Ectodermal cell (in vitro differentiated cells): ENCODE measurements around the gene ZNF25.
A peak's percentile ranks its signal among the peaks of the same experiment; 100 is the strongest.
"Not testable (repeated sequence)": the region's sequence is repeated elsewhere in the genome, so short reads cannot be mapped to it uniquely, and the experiment has no call there.

Experiments
- H3K27ac ChIP-seq: 2 replicates; pipeline ENCODE4 v1.7.0; 2013; ENCODE audit warnings: mild to moderate bottlenecking, low read depth, low read length; ENCODE audit not compliant: insufficient read depth, poor library complexity, severe bottlenecking
- H3K27me3 ChIP-seq: 2 replicates; pipeline ENCODE4 v1.7.0; 2013; ENCODE audit warnings: mild to moderate bottlenecking, low read length; ENCODE audit not compliant: insufficient read depth, control insufficient read depth, poor library complexity, severe bottlenecking
- H3K36me3 ChIP-seq: one replicate; pipeline ENCODE4 v1.7.0; 2013; ENCODE audit warnings: low read length; ENCODE audit not compliant: control insufficient read depth, insufficient read depth
- H3K4me1 ChIP-seq: one replicate; pipeline ENCODE4 v1.7.0; 2013; ENCODE audit warnings: low read length; ENCODE audit not compliant: control insufficient read depth, insufficient read depth
- H3K4me3 ChIP-seq: 2 replicates; pipeline ENCODE4 v1.7.0; 2013; ENCODE audit warnings: low read depth, low read length, control low read depth; ENCODE audit not compliant: insufficient read depth
- H3K9me3 ChIP-seq: 2 replicates; pipeline ENCODE4 v1.7.0; 2013; ENCODE audit warnings: mild to moderate bottlenecking, low read length, moderate library complexity; ENCODE audit not compliant: control insufficient read depth
- WGBS, 2 experiments: methylation state at CpG; one replicate each; pipeline ENCODE4 v1.1.7; 2013; ENCODE audit warnings: missing lambda C conversion rate in 2 of 2; 5-methylcytosine and 5-hydroxymethylcytosine counted together

The ZNF25 gene

DNA sequence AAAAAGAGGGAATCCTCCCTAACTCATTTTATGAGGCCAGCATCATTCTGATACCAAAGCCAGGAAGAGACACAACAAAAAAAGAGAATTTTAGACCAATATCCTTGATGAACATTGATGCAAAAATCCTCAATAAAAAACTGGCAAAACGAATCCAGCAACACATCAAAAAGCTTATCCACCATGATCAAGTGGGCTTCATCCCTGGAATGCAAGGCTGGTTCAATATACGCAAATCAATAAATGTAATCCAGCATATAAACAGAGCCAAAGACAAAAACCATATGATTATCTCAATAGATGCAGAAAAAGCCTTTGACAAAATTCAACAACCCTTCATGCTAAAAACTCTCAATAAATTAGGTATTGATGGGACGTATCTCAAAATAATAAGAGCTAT lies 22.5 kb upstream of the ZNF25 start:
- H3K4me3 ChIP-seq, H3K9me3 ChIP-seq, H3K27me3 ChIP-seq, H3K27ac ChIP-seq, H3K36me3 ChIP-seq, H3K4me1 ChIP-seq: not testable (repeated sequence)
- WGBS, 2 experiments: 75% methylated on average over 1 of the region's 3 CpGs; no CpG with 5 or more reads in 1 of the 2 experiments

DNA sequence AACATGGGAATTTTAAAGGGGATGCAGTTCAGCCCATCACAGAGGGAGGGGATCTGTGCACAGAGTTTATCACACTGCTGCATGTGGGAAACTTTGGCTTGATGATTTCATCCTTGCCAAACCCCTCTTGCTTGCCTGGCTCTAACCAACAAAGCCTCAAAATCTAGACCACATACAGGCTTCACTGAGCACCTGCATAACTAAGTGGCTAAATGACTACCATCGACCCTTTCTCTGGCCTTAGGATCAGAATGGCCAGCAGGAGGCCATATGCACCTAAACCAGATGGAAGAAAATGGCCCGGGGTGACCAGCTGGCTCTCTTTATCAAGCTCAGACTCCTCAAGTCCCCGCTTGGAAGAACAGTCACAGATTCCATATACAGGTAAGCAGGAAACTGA lies 15.6 kb upstream of the ZNF25 start:
- Histone ChIP-seq H3K36me3 (no peaks in the 10 kb centered on the region), H3K9me3 (peaks cover 3% of the 10 kb centered on the region), H3K4me3 (no peak overlapping the region), H3K4me1 (no peaks in the 10 kb centered on the region), H3K27ac (no peak overlapping the region), H3K27me3 (no peaks in the 10 kb centered on the region)
- WGBS, 2 experiments: 73 to 81% methylated on average over 3 of the region's 3 CpGs

DNA sequence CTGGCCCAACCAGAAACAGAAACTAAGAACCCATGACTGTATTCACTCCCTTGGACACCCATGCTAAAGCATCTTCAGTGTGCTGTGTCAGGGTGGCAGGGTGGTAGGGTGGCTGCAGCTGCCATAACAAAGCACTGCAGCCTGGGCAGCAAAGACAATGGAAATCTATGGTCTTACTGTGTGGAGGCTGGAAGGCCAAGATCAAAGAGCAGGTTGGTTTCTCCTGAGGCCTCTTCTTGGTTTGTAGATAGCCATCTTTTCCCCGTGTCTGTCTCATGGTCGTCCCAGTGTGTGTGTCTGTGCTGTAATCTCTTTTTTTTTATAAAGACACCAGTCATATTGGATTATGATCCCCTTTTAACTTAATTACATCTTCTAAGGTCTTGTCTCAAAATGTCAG lies 15.2 kb upstream of the ZNF25 start:
- H3K27ac ChIP-seq: no peak overlapping the region
- H3K27me3 ChIP-seq: no peaks in the 10 kb centered on the region
- H3K4me1 ChIP-seq: no peaks in the 10 kb centered on the region
- 84% methylated on average over 2 of the region's 2 CpGs; no CpG with 5 or more reads in 1 of the 2 experiments for WGBS, 2 experiments
- no peak overlapping the region for H3K4me3 ChIP-seq
- H3K9me3 ChIP-seq: peaks cover 3% of the 10 kb centered on the region
- no peaks in the 10 kb centered on the region for H3K36me3 ChIP-seq

DNA sequence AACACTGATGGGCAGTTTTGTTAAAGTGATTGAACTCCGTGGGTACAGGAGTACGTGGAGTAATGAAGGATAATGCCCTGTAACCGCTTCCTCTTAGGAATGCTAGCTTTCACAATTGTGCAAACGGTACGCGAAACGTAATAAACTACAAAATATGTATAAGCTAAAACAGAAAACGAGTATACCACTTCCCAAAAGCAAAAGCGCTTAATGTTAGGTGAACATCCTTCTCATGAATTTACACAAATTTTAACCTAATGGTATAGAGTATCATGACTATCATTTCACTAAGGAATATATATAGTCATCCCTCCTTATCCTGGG lies 395 bp upstream of the ZNF25 start:
- no peaks in the 10 kb centered on the region for H3K9me3 ChIP-seq
- H3K36me3 ChIP-seq: no peaks in the 10 kb centered on the region
- H3K27me3 ChIP-seq: no peaks in the 10 kb centered on the region
- H3K4me1 ChIP-seq: no peaks in the 10 kb centered on the region
- H3K27ac ChIP-seq: no peak overlapping the region
- 67 to 68% methylated on average over 9 of the region's 9 CpGs for WGBS, 2 experiments
- H3K4me3 ChIP-seq: no peak overlapping the region

DNA sequence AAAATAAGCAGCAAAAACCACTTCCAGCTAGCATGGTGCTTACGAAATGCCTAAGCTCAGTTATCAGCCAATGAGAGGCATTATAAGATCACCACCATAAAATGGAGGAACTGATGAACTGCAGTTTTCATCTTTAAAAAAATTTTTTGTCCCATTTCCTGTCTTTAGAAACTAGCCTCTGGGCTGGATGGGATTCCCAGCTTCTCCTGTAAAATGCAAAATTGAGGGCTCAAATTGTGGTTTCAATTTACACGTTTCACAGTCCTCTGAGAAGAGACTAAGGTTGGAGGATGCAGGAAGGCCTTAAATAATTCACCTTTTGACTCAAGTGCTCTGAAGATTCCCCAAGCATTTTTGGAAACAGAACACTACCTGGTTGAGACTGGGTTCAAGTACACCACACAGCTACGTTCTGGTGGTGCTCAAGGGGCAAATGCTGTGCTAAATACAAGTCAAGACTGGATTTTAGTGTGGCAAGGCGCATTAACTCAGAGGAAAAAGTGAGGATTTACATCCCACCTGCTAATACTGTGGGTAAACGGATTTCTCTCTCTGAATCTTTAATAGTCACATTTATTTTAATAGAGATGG lies 951 bp downstream of the ZNF25 start:
- 58 to 81% methylated on average over 4 to 5 of the region's 5 CpGs for WGBS, 2 experiments
- Histone ChIP-seq H3K36me3 (no peaks in the 10 kb centered on the region), H3K9me3 (no peaks in the 10 kb centered on the region), H3K27me3 (no peaks in the 10 kb centered on the region), H3K4me1 (no peaks in the 10 kb centered on the region), H3K27ac (no peak overlapping the region), H3K4me3 (peak overlapping the region; percentile 69)

DNA sequence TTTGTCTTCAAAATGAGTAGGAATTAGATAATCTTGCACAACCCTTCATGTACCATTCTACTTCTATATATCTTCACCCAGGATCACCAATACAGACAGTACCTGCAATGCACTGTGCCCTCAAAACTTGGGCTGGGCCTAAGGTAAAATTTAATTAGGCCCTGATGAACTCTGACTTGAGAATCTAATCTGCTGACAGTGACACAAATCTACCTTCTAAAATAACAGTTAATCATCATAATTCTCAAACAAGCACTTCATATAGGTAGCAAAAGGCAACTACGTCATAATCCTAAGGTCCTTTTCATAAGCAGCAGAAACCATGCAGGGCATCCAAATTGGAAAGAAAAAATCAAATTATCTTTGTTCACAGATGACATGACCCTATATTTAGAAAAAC lies 4.1 kb downstream of the ZNF25 start:
- H3K4me1 ChIP-seq: no peaks in the 10 kb centered on the region
- H3K27ac ChIP-seq: no peak overlapping the region
- H3K4me3 ChIP-seq: no peak overlapping the region
- WGBS, 2 experiments: 90 to 93% methylated on average over 1 of the region's 1 CpG
- H3K27me3 ChIP-seq: no peaks in the 10 kb centered on the region
- no peaks in the 10 kb centered on the region for H3K36me3 ChIP-seq
- no peaks in the 10 kb centered on the region for H3K9me3 ChIP-seq

DNA sequence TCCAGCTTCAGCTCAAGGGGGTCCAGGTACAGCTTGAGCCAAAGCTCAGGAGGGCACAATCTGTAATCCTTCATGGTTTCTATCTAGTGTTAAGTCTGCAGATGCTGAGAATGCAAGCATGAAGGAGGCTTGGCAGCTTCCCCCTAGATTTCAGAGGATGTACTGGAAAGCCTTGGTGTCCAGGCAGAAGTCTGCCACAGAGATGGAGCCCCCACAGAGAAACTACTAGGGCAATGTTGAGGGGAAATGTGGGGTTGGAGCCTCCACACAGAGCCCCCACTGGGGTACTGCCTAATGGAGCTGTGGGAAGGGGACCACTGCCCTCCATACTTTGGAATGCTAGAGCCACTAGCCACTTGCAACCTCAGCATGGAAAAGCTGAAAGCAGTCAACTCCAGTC lies 11.4 kb downstream of the ZNF25 start:
- no peak overlapping the region for H3K27ac ChIP-seq
- no peak overlapping the region for H3K4me3 ChIP-seq
- peaks cover 10% of the 10 kb centered on the region for H3K9me3 ChIP-seq
- H3K27me3 ChIP-seq: no peaks in the 10 kb centered on the region
- H3K4me1 ChIP-seq: no peaks in the 10 kb centered on the region
- no peaks in the 10 kb centered on the region for H3K36me3 ChIP-seq

DNA sequence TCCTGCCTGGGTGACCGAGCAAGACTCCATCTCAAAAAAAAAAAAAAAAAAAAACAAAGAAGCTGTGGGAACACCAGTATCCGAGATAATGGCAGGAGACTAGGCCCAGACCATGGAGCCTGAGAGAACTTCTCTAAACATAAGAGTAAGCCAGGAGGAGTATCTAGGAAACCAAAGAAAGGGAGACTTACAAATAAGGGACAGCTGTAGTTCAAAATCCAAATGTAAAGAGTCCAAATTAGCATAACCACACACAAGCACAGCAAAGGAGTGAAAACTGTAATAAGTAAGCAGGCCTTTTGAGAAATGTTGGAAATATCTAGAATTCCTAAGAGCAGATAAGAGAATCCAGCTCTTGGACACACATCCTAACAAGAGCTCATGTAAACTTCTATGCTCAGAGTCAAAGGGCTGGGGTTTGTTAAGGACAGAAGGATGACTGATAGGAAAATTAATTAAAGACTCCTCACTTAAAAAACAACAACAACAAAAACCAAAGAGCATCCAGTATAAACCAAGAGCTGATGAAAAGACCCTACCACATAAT lies 15.8 kb downstream of the ZNF25 start:
- WGBS, 2 experiments: 92 to 95% methylated on average over 2 of the region's 2 CpGs
- no peak overlapping the region for H3K27ac ChIP-seq
- peaks cover 10% of the 10 kb centered on the region for H3K9me3 ChIP-seq
- H3K4me1 ChIP-seq: no peaks in the 10 kb centered on the region
- no peaks in the 10 kb centered on the region for H3K27me3 ChIP-seq
- no peak overlapping the region for H3K4me3 ChIP-seq
- H3K36me3 ChIP-seq: peaks cover 10% of the 10 kb centered on the region

DNA sequence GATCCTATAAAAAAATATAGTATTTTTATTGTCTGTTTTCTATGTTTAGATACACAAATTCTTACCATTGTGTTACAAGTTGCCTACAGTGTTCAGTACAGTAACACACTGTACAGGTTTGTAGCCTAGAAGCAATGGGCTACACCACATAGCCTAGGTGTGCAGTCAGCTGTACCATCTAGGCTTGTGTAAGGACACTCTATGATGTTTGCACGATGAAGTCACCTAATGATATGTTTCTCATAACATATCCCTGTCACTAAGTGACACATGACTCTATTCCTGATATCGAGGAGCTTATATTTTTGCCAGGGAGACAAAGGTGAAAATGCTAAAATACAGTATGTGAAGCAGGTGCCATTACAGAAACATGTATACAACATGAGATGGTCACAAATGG lies 18.6 kb downstream of the ZNF25 start:
- Histone ChIP-seq H3K4me1 (no peaks in the 10 kb centered on the region), H3K4me3 (no peak overlapping the region), H3K36me3 (peaks cover 17% of the 10 kb centered on the region), H3K27ac (no peak overlapping the region), H3K27me3 (no peaks in the 10 kb centered on the region), H3K9me3 (peaks cover 6% of the 10 kb centered on the region)
- 90 to 100% methylated on average over 2 of the region's 2 CpGs for WGBS, 2 experiments

DNA sequence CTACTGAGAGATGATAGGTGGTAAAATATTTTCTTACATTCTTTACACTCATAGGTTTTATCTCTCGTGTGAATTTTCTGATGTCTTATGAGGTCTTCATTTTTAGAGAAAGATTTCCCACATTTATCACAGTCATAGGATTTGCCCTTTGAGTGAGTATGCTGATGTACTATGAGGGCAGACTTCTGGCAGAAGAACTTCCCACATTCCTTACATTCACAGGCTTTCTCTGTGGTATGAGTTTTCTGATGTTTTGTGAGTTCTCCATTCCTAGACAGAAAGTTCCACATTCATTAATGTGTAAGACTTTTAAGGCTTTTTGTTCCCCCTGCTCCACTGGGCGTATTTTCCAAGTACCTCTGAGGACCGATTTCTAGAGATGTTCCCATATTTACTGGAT lies 23.5 kb downstream of the ZNF25 start:
- no peaks in the 10 kb centered on the region for H3K4me1 ChIP-seq
- peaks cover 29% of the 10 kb centered on the region for H3K36me3 ChIP-seq
- H3K27me3 ChIP-seq: no peaks in the 10 kb centered on the region
- peaks cover 6% of the 10 kb centered on the region for H3K9me3 ChIP-seq
- H3K27ac ChIP-seq: no peak overlapping the region
- no peak overlapping the region for H3K4me3 ChIP-seq
- WGBS, 2 experiments: 94 to 97% methylated on average over 2 of the region's 3 CpGs
